CD14-positive monocyte (primary cell): ENCODE measurements around the gene ZNF280C. TPM values are rescaled to one million over a fixed set of nuclear protein-coding genes. Genes with fewer than 3 reads are reported as not detected.
A peak's percentile ranks its signal among the peaks of the same experiment; 100 is the strongest.
"Not testable (repeated sequence)": the region's sequence is repeated elsewhere in the genome, so short reads cannot be mapped to it uniquely, and the experiment has no call there.

Experiments used
- DNase-seq, 3 donors: peaks; one replicate each; pipeline ENCODE4 v3.0.0-alpha.2; 2011 to 2022
- H2AFZ ChIP-seq: 2 replicates; pipeline ENCODE4 v1.6.0; 2012; ENCODE audit warnings: mild to moderate bottlenecking, low read depth, low read length, inconsistent platforms; ENCODE audit not compliant: insufficient read depth, poor library complexity, severe bottlenecking
- H3K27ac ChIP-seq, 2 donors: 1 replicate in 1 of 2; 2 replicates in 1 of 2; pipeline ENCODE4 v1.5.1; 2012 to 2013; ENCODE audit warnings: low read length in 2 of 2, control low read depth in 1 of 2, inconsistent platforms in 1 of 2, low read depth in 1 of 2, mild to moderate bottlenecking in 1 of 2
- H3K27me3 ChIP-seq, 2 donors: one replicate each; pipeline versions ENCODE4 v1.6.0 to v1.6.1; 2011 to 2013; ENCODE audit warnings: low read length in 2 of 2; ENCODE audit not compliant: control insufficient read depth in 2 of 2, insufficient read depth in 2 of 2
- H3K36me3 ChIP-seq, 2 donors: replicated peaks in 1 of 2; 1 replicate in 1 of 2; 2 replicates in 1 of 2; pipeline versions ENCODE4 v1.5.1 to v1.6.1; 2012 to 2013; ENCODE audit warnings: low read length in 2 of 2, control low read depth in 1 of 2, inconsistent platforms in 1 of 2, mild to moderate bottlenecking in 1 of 2; ENCODE audit not compliant: insufficient read depth in 2 of 2, control insufficient read depth in 1 of 2
- H3K4me1 ChIP-seq, 2 donors: 1 replicate in 1 of 2; 2 replicates in 1 of 2; pipeline versions ENCODE4 v1.5.1 to v1.6.1; 2012 to 2013; ENCODE audit warnings: low read length in 2 of 2, control low read depth in 1 of 2, inconsistent platforms in 1 of 2, mild to moderate bottlenecking in 1 of 2, moderate library complexity in 1 of 2; ENCODE audit not compliant: insufficient read depth in 2 of 2, control insufficient read depth in 1 of 2
- H3K4me2 ChIP-seq: replicated peaks from 2 replicates; pipeline ENCODE3; 2012; ENCODE audit warnings: low read length, moderate library complexity, mild to moderate bottlenecking; ENCODE audit not compliant: poor library complexity, severe bottlenecking; ENCODE audit errors: extremely low read depth
- H3K4me3 ChIP-seq, 3 experiments: fragments of 200-600 bp in 1 of 3; sonication (generic) in 1 of 3; replicated peaks in 1 of 3; 1 replicate in 2 of 3; 2 replicates in 1 of 3; pipeline ENCODE4 v1.5.1; 2011 to 2013; ENCODE audit warnings: low read length in 3 of 3, mild to moderate bottlenecking in 3 of 3, control low read depth in 2 of 3, low read depth in 2 of 3, inconsistent platforms in 1 of 3, moderate library complexity in 1 of 3
- H3K79me2 ChIP-seq: 2 replicates; pipeline ENCODE4 v1.6.0; 2012; ENCODE audit warnings: mild to moderate bottlenecking, control low read depth, inconsistent platforms, low read length, moderate library complexity; ENCODE audit not compliant: insufficient read depth
- H3K9ac ChIP-seq: 2 replicates; pipeline ENCODE4 v1.6.0; 2017; ENCODE audit warnings: low read length, mild to moderate bottlenecking; ENCODE audit not compliant: insufficient read depth, poor library complexity, severe bottlenecking
- H3K9me3 ChIP-seq, 2 donors: replicated peaks in 1 of 2; 1 replicate in 1 of 2; 2 replicates in 1 of 2; pipeline versions ENCODE4 v1.5.1 to v1.6.1; 2012 to 2013; ENCODE audit warnings: low read length in 2 of 2, control low read depth in 1 of 2; ENCODE audit not compliant: control insufficient read depth in 1 of 2, insufficient read depth in 1 of 2
- H4K20me1 ChIP-seq: 2 replicates; pipeline ENCODE4 v1.6.0; 2012; ENCODE audit warnings: mild to moderate bottlenecking, low read length, control low read depth, moderate library complexity; ENCODE audit not compliant: insufficient read depth
- H3K27ac Mint-ChIP-seq, 7 donors: one replicate each; pipeline ENCODE4 v1.8.0; 2020; ENCODE audit warnings: mild to moderate bottlenecking in 7 of 7, mixed read lengths in 7 of 7, moderate library complexity in 6 of 7, inconsistent platforms in 2 of 7
- H3K27me3 Mint-ChIP-seq, 3 donors: one replicate each; pipeline ENCODE4 v1.8.0; 2021 to 2022; ENCODE audit warnings: low read depth in 3 of 3, mild to moderate bottlenecking in 3 of 3, mixed read lengths in 3 of 3, moderate library complexity in 3 of 3, inconsistent platforms in 1 of 3
- H3K36me3 Mint-ChIP-seq, 2 donors: one replicate each; pipeline ENCODE4 v1.8.0; 2020; ENCODE audit warnings: mixed read lengths in 2 of 2, inconsistent platforms in 1 of 2, mild to moderate bottlenecking in 1 of 2
- H3K4me1 Mint-ChIP-seq: one replicate; pipeline ENCODE4 v1.8.0; 2020; ENCODE audit warnings: mild to moderate bottlenecking, mixed read lengths
- H3K4me3 Mint-ChIP-seq, 2 donors: one replicate each; pipeline ENCODE4 v1.8.0; 2020; ENCODE audit warnings: mild to moderate bottlenecking in 2 of 2, mixed read lengths in 2 of 2, moderate library complexity in 1 of 2
- H3K9me3 Mint-ChIP-seq, 7 donors: one replicate each; pipeline ENCODE4 v1.8.0; 2020 to 2022; ENCODE audit warnings: mixed read lengths in 7 of 7, mild to moderate bottlenecking in 6 of 7, moderate library complexity in 6 of 7, inconsistent platforms in 2 of 7
- CTCF ChIP-seq: fragments of 200-600 bp; IDR thresholded peaks from one replicate; pipeline ENCODE4 v1.8.0; 2022; ENCODE audit warnings: antibody characterized with exemption, mild to moderate bottlenecking
- WGBS: methylation state at CpG from one replicate; pipeline ENCODE4 v1.1.5; 2013; ENCODE audit warnings: missing lambda C conversion rate; ENCODE audit not compliant: insufficient coverage; 5-methylcytosine and 5-hydroxymethylcytosine counted together
- intact Hi-C, 2 donors: fragments of 100-400 bp; cut with micrococcal nuclease; formaldehyde crosslinking; loops; one replicate each; pipeline versions ENCODE4 v1.15.0 to v1.15.1; 2023
- polyA plus RNA-seq, 3 donors: library from polyadenylated mRNA; depleted of rRNA in 1 of 3; unstranded in 2 of 3; stranded (reverse) in 1 of 3; fragments of 300-500 nt in 2 of 3; fragments of >200 nt in 1 of 3; fragmentation: Illumina TruSeq in 2 of 3; gene quantifications; 1 replicate in 2 of 3; 2 replicates in 1 of 3; pipeline ENCODE4 v1.2.3, GENCODE V29; 2012 to 2021

Gene ZNF280C
- polyA plus RNA-seq, 3 donors: 0.66 to 1.8 (median 1.3) TPM

- H3K27me3 Mint-ChIP-seq, H3K27ac ChIP-seq, H3K79me2 ChIP-seq, H2AFZ ChIP-seq, H3K9me3 ChIP-seq, H3K9ac ChIP-seq, H3K36me3 ChIP-seq, DNase-seq, H3K4me3 ChIP-seq, H4K20me1 ChIP-seq, H3K36me3 Mint-ChIP-seq, intact Hi-C loops, H3K4me2 ChIP-seq, H3K4me3 Mint-ChIP-seq, H3K27ac Mint-ChIP-seq, H3K27me3 ChIP-seq, H3K4me1 Mint-ChIP-seq, H3K4me1 ChIP-seq: not testable (repeated sequence)
- peaks cover 0 to 20% (median 7%) of the 10 kb centered on the region in 7 donors for H3K9me3 Mint-ChIP-seq
- no CpG with 5 or more reads among the region's 12 CpGs for WGBS
Measured at GRCh38 chrX:130269391-130269790, 692 bp upstream of the ZNF280C start.

GRCh38 chrX:130267956-130268448, 697 bp downstream of the ZNF280C start:
- H3K36me3 ChIP-seq: no peaks in the 10 kb centered on the region
- Mint-ChIP-seq H3K27me3 (peaks cover 0 to 11% (median 1%) of the 10 kb centered on the region in 3 donors), H3K4me1 (peaks cover 6% of the 10 kb centered on the region), H3K4me3 (peak overlapping the region; percentile 90 to 91), H3K36me3 (no peaks in the 10 kb centered on the region), H3K9me3 (peaks cover 0 to 17% (median 7%) of the 10 kb centered on the region in 7 donors), H3K27ac (peak overlapping the region; percentile 67 to 89 (median 78))
- no peak for TF ChIP-seq CTCF
- H3K9ac ChIP-seq: peak overlapping the region; percentile 70
- H3K9me3 ChIP-seq: no peaks in the 10 kb centered on the region
- H3K4me3 ChIP-seq: peak overlapping the region; percentile 71 to 81 (median 73)
- peak overlapping the region; percentile 55 to 71 for H3K27ac ChIP-seq
- H4K20me1 ChIP-seq: no peaks in the 10 kb centered on the region
- peaks cover 7 to 9% of the 10 kb centered on the region in 2 donors for H3K4me1 ChIP-seq
- peak overlapping the region; percentile 70 for H2AFZ ChIP-seq
- WGBS: 0% methylated on average over 1 of the region's 13 CpGs
- peak in 1 of 3 donors; percentile 5 for DNase-seq
- H3K79me2 ChIP-seq: no peaks in the 10 kb centered on the region
- no peaks in the 10 kb centered on the region for H3K27me3 ChIP-seq
- peak overlapping the region; percentile 76 for H3K4me2 ChIP-seq
- intact Hi-C loops: no loop called here
